Right renal cortex interstitium (tissue), 3 donors: ENCODE measurements around the gene CPA4. TPM values are rescaled to one million over a fixed set of nuclear protein-coding genes. Genes with fewer than 3 reads are reported as not detected.

Source experiments
- DNase-seq, 3 donors: peaks; one replicate each; pipeline ENCODE4 v3.0.0-alpha.2; 2013; ENCODE audit warnings: low read depth in 3 of 3, low spot score in 2 of 3
- polyA plus RNA-seq, 3 donors: library from polyadenylated mRNA; unstranded; fragments of 120-200 nt; gene quantifications; one replicate each; pipeline ENCODE4 v1.2.1, GENCODE V29; 2013; ENCODE audit not compliant: insufficient read length in 3 of 3

Gene CPA4
- polyA plus RNA-seq, 3 donors: 0.16 to 0.50 (median 0.47) TPM

DNA sequence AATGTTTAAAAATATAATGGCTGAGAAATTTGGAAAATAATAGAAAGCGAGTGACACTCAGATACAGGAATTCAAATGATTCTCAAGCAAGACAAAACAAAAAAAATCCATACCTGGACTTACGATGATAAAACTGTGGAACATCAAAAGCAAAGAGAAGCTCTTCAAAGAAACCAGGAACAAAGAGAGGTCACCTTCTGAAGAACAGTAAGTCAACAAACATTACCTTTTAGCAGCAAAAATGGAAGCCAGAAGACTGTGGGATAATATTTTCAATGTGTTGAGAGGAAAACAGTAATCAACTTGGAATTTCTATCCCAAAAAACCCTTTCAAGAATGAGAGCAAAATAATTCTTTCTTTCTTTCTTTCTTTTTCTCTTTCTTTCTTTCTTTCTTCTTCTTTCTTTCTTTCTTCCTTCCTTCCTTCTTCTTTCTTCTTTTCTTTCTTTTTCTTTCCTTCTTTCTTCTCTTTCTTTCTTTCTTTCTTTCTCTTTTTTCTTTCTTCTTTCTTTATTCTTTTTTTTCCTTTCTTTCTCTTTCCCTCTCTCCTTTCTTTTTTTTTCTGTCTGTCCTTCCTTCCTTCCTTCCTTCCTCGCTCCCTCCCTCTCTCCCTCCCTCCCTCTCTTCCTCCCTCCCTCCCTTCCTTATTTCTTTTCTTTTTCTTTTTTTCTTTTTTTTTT is 49.9 kb downstream of the CPA4 start:
- no peak for DNase-seq

DNA sequence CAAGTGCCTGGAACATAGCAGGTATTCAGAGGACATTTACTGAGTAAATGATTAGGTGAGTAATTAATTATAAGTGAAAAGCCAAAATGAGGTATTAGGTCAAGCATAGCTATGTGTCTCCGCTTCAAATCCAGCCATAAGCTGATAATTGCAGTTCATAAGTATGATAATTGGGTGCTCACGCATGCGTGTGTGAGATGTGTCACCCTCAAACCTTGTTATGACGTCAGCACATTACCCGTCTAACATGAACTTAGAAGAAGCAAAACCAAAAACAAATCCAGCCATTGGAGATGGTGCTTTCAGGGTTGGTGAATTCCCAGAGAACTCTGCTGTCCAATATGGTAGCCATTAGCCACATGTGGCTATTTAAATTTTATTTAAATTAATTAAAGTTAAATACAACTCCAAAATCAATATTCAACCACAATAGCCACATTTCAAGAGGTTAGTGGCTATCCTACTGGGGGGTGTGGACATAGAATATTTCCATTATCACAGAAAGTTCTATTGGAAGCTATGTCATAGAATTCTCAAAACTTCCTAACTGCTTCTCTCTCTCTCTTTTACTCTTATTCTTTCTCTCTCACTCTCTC is 51.4 kb downstream of the CPA4 start, which contains the start of gene CPA5:
Gene CPA5 (plus strand): TSS at position 546 of the 596 bp plus-strand sequence. CDS start 1,670 bp downstream, outside the sequence.
- no peak for DNase-seq

DNA sequence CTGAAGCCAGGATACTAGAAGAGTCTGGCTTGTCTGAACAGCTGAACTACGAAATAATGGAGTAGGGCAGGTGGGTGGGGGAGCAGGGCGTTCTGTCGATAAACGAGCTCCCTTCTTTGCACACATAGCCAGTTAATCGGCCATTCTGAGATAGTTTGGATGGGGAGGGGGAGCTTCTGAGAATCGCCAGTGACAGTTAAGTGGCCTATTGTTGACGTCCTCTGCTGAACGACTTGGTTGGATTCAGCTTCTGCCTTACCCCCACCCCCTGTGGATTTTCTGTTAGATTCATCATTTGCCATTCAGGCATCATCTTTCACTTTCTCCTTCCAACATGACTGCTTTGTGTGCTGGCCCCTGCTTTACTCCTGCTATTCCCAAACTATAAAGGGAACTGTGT is 52.2 kb downstream of the CPA4 start:
- no peak for DNase-seq

DNA sequence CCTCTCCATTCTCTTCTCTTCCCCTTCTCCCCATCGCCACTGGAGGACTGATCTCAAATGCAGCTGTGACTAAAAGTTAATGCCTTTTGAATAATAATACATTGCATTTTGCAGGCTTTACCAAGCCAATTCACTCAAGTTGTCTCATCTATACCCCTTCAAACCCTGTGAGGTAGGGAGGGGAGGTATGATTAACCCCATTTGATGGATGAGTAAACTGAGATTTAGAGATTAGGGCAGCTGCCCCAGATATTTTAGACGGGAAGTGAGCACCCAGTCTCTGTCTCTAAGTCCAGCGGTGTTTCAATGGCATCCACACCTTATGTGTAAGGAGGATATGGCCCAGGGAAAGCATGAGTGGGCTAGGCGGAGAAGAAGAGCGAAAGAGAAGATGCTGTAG is 52.8 kb downstream of the CPA4 start:
- DNase-seq: no peak

DNA sequence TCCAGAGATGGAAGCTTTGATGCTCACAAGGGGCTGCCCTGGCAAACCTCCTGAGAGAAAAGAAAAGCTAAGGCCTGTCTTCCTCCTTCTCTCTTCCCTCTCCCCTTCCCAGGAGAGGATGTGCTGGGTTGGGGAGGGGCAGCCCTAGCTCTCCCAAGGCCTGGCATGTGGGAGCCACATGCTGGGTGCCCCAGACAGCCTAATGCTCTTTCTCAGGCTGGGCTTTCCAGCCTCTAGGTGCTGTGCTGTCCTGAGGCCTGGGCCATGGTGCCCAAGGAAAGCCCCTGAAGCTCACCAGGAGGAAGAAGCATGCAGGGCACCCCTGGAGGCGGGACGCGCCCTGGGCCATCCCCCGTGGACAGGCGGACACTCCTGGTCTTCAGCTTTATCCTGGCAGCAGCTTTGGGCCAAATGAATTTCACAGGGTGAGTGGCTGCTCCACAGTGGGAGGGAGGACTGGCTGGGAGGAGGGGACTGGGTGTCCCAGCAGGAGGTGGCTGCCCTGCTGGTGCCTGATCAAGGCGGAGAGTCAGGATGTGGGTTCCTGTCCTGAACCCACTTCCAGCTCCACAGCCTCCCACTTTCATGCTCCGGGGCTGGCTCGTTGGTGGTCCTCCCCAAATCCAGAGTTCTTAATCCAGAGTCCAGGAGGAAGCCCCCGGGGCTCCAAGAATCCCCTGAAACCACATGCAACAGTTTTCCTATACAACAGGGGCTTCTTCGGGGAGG is 53.4 kb downstream of the CPA4 start:
- no peak for DNase-seq

DNA sequence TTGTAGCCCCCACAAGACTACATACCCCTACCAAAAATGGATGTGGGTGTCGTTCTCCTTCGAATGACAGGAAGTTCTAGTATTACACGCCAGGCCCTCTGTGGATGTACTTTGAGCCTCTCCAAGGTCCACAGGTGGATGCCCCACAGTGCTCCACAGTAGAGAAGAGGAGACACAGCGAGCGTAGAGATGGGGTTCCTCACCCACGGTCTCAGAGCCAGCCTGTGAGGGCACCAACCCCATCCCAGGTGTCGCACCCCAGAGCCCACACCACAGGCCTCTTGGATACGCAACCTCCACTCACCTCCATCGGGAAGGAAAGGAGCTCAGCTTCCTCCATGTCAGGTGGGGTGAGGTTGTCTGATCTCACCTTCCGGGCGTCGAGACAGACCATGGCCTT is 54.0 kb downstream of the CPA4 start:
- DNase-seq: no peak

DNA sequence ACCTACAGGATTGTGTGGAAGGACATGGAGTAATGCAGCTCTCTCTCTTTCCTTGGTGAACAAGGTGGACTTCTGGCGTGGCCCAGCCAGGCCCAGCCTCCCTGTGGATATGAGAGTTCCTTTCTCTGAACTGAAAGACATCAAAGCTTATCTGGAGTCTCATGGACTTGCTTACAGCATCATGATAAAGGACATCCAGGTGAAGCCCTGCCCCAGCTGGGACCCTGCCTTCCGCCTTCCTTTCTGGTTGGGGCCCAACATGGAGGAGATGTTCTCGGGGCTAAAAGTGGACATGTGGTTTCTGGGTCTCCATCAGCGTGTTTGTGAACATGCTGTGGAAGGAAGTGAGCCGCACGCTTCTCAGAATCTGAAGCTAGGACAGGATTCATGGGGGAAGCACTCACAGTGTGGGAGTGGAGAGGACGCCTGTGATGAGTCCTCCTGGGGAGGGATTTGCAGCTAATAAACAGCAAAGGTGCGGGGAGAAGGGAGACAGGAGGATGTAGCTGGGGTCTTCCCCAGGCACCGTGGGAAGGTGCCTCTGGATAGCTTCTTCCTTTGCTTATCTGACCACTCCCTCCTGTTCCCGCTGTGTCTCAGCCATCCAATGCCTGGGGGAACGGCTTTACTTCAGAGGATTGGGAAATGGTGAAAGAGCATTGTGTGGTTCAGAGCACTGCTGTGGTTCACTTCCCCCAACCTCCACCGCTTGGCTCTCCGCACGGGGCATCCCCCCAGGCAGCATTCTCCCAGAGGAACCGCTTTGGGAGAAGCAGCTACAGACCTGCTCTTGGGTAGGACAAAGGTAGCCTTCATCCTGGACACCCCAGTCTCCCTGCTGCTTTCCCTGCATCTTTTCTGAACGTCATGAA is 57.2 kb downstream of the CPA4 start:
- DNase-seq: no peak

DNA sequence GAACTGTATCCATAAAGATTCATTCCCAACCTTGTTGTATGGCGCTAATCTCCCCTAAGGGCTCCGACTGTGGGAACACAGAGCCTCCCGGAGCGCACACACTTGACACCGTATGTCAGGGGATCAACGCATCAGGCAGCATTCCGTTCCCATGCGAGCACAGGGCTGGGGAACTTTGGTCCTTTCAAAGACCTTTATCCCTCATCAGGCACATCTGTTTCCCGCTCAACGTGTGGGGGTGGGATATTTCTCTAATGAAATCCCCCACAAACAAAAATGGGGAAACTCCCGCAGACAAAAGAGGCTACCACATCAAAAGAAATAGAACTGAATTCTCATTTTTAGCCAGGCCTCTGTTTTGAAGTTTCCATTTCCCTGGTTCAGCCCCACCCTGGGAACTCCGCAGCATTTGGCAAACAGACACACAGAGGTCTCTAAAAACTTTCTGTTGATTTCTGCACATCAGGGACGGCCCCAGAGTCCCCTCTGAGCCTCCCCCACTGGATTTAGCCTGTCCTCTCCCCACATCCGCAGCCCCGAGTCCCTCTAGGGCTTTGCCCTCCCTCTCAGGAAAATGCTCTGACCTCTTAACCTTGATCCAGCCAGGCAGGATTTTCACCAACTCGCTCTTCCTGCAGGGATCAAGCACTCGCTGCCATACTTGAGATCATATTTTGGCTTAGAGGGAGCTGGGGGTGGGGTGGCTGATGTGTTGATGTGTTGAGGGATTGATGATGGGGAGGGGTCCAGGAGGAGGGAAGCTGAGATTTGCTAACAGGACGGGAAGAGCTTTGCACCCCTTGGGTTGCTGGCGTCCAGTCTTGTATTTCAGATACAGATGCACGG is 58.2 kb downstream of the CPA4 start:
- DNase-seq: no peak

DNA sequence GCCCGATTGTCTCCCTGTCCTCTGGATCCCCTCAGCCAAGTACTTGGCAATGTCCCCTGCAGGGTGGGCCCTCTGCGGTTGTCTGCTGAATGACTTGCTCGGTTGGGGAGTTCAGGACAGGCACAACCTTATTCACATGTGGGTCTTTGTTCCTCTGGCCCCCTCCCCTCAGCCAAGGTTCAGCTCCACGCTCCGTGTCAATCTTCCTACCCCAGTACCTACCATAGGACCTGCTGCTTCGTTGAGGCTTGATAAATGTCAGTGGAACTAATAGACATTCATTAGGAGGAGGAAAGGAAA is 58.8 kb downstream of the CPA4 start:
- no peak for DNase-seq

DNA sequence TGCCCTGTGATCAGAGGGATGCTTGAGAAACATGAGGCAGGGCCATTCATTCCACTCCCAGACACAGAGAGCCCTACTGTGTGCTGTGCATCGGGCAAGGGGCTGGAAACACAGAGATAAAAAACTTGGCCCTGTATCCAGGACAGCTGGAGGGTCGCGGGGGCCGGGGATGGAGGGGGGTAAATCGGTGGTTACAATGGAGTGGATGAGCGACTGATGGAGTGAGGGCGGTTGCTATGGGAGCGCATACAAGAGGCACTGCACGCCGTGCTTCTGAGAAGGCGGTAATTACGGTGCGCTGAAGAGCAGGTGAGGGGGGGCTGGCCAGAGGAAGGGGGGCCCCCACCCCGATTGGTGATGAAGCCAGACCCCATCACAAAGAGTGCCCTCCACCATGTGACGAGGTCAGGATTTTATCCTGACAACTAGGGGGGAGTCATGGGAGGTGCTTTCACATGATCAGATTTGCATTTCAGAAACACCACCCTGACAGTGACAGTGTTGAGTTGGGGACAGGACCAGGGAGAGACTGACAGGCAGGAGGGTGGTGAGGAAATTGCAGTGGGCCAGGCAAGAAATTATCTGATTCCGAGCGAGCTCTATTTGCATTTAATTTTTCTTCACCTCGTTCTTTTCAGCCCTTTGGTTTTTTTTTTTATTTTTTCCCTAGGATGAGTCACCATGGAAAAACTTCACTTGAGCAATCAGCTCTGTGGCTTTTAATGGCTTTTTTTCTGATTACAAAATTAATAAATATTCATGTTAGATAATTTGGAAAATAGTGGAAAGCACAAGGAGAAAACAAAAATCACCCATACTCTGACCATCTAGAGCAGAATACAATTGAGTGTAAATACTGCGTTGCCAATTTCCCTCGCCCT is 59.5 kb downstream of the CPA4 start:
- DNase-seq: no peak

DNA sequence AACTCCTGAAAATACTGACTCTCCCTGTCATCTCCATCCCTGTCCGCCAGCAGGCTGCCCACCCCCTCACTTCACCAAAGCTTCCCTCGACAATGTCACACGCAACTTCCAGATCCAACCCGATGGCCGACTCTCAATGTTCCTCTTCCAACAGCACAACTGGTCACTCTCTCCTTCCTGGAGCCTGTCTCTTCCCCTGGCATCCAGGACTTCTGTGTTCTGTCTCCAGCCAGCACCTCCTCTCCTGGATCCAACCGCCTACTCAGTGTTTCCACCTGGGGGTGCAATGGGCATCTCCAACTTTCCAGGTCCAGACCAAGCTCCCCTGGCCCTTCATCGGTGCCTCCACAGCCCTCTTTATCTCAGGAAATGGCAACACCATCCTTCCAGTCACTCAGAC is 60.2 kb downstream of the CPA4 start:
- no peak for DNase-seq

DNA sequence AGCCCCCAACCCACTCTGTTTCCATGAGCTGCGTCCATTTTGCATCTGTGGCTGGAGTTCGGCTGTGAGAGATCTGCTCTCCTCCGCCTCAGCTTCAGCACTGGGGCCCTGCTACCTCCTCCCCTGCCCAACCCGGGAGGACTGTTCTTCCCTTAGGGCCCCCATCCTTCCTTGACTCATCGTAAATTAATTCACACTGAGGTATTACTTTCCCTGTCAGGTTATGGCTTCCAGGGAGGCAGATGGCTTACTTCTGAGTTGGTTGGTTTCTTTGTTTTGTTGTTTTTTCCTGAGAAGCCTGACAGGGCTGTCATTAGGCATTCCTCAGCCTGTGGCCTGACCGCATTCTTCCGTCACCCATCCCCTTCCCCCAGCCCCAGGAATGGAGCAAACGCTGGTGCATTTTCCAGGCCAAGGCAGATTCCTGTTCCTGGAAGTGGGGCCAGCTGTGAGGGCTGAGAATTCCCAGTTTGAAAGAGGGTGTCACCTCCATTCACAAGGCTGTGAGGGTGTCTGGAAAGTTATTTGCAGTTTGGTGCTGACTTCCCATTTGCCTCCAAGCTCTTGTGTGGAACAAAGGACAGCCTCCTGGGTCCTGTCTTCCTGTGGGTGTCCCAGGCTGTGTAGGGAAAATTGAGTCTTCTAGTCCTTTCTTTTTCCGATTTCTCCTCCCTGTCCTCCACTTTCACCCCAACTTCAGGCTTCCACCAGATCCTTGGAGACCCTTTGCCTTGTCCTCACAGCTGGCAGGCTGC is 63.3 kb downstream of the CPA4 start:
- peak; percentile 82 to 89 (median 88) for DNase-seq

DNA sequence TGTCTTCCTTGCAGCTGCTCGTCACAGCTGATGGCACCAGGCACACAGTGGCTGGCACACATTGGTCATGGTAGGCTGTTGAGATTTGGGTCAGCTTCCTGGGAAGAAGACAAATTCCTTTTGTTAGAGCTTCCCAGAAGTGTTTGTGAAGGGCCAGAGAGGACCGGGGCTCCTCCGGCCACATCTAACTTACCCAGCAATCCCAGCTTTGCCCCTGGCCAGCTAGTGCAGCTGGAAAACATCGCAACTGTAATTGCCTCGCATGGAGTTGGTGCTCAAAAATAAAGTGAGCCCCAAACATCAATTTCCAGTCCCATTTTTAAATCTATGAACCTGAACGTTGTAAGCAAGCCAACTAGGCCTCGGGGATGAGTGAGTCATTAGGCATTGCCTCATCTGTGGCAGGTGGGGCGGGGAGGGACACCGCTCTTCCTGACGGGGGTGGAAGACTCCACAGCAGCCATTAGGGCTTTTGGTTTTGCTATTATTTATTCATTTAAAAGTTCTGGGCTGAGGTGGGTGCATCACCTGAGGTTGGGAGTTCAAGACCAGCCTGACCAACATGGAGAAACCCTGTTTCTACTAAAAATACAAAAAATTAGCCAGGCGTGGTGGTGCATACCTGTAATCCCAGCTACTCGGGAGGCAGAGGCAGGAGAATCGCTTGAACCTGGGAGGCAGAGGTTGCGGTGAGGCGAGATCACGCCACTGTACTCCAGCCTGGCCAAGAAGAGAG is 64.1 kb downstream of the CPA4 start:
- DNase-seq: no peak

DNA sequence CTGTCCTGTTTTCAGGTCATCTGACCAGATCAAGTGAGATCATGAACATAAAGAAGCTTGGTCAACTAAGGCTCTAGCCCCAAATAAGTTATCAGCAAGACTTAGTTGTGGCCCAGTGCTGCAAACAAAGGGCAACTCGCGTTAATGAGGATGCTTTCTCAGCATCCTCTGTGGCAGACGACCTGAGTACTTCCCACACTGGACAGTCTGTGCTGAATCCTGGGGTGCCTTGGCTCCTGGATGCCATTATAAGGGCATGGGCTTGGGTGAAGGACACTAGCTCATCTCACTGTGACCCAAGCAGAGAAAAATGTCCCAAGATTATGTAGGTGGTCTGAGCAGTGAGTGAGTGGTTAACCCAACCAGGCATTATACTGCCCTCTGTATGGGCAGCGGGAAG is 65.5 kb downstream of the CPA4 start:
- DNase-seq: no peak

DNA sequence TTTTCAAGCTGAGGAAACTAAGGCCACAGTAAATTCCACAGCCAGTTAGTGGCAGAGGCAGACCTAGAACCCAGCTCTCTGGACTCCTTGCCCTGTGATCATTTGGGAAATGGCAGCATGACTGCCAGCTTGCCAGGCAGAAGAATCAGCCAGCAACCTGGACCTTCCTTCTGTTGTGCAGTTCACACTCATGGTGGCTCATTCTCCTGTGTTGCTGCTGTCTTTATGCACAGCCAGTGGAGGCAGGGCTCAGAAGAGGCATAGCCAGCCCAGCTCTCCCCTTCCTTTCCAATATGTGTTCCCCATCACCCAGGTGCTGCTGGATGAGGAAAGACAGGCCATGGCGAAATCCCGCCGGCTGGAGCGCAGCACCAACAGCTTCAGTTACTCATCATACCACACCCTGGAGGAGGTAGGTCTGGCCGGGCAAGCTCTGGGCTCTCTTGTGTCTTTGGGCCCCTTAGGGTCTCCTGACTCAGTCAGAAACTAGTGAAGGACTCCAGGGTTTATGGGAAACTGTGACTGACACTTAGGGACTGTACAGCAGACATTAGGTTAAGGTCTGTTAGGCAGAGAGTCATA is 66.4 kb downstream of the CPA4 start:
- DNase-seq: no peak

DNA sequence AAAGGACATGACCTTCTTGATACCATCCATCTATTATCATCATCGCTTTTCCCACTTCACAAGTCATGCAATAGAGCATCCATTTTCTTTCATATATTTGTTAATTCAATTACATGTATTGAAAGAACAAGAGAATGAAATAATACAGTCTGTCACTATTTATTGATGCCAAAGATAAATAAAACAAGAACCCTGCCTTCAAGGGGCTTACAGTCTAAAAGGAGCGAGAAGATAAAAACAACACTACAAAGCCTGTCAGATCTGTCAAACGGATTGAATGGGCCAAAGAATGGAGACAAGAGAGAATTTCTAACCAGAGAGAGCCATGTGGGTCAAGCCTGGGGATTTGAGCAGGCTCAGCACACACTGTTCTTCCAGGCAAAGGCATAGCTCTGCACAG is 67.6 kb downstream of the CPA4 start:
- DNase-seq: no peak

DNA sequence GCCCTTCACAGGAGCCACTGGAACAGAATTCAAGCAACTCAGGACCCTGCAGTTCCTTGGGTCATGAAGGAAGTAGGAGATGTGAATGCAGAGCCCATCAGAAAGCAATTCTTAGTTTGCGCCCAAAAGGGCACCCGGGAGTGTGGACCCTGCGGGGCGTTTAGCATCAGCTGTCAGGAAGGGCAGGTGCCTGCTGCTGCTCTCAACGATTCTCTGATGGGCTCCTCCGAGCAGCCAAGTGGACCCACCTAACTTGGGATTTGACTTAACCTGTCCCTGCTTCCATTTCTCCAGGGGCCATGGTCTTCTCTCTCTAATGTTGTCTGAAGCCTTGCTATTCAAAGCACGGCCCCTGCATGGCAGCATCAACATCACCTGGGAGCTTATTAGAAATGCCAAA is 68.7 kb downstream of the CPA4 start:
- no peak for DNase-seq
